ENCODE results near the gene FAM117B.

- TF ChIP-seq CTCF (IDR thresholded peaks at IDR 0.05; ENCODE audit: borderline replicate concordance, extremely low read depth, low read length, poor library complexity, severe bottlenecking), result peak; percentile 17
- TF ChIP-seq EZH2 (IDR thresholded peaks at IDR 0.05; ENCODE audit: borderline replicate concordance, low read depth, low read length, severe bottlenecking), result no peak
Observed at GRCh38 chr2:202634556-202635427, at the start of gene FAM117B.
